HCT116 (cell line): Measurements from ENCODE around the gene PLAAT2.

Source experiments
- ELF1 ChIP-seq: IDR thresholded peaks from 2 replicates; pipeline ENCODE4 v1.6.1; 2012; ENCODE audit warnings: low read depth, borderline replicate concordance
- EZH2 ChIP-seq: fragments of 200-600 bp; sonication (generic); IDR thresholded peaks from 2 replicates; pipeline ENCODE4 v1.6.1; 2017; ENCODE audit warnings: antibody characterized with exemption, mixed run types
- EZH2phosphoT487 ChIP-seq: fragments of 200-600 bp; IDR thresholded peaks from 2 replicates; pipeline ENCODE4 v1.6.1; 2018; ENCODE audit warnings: antibody characterized with exemption, borderline replicate concordance
- POLR2A ChIP-seq: IDR thresholded peaks from 2 replicates; pipeline ENCODE4 v1.7.0; 2011; ENCODE audit warnings: borderline replicate concordance; ENCODE audit not compliant: insufficient read depth, insufficient read length; ENCODE audit errors: extremely low read depth
- POLR2AphosphoS5 ChIP-seq: IDR thresholded peaks from 2 replicates; pipeline ENCODE4 v1.6.1; 2011; ENCODE audit warnings: mild to moderate bottlenecking, low read depth, low read length, moderate library complexity
- RAD21 ChIP-seq: IDR thresholded peaks from 2 replicates; pipeline ENCODE4 v1.6.1; 2012; ENCODE audit warnings: low read depth, mild to moderate bottlenecking
- SP1 ChIP-seq: IDR thresholded peaks from 2 replicates; pipeline ENCODE4 v1.6.1; 2012; ENCODE audit warnings: low read depth
- ZFX ChIP-seq: fragments of 450-650 bp; IDR thresholded peaks from 2 replicates; pipeline ENCODE4 v1.6.1; 2017
- TF ChIP-seq, protein P1 (sequence below), 3 experiments: fragments of 200-600 bp in 1 of 3; sonication (generic) in 1 of 3; IDR thresholded peaks in 2 of 3; conservative IDR thresholded peaks in 1 of 3; 2 replicates each; pipeline ENCODE4 v1.5.1; 2012 to 2017; ENCODE audit warnings: low read depth in 2 of 3, low read length in 2 of 3, antibody characterized with exemption in 1 of 3, borderline replicate concordance in 1 of 3, control low read depth in 1 of 3, mild to moderate bottlenecking in 1 of 3, mixed read lengths in 1 of 3, mixed run types in 1 of 3, moderate library complexity in 1 of 3; ENCODE audit not compliant: insufficient read depth in 1 of 3
- TF ChIP-seq, protein P2 (sequence below): IDR thresholded peaks from 2 replicates; pipeline ENCODE4 v1.6.1; 2012; ENCODE audit warnings: low read depth
- TF ChIP-seq, protein P3 (sequence below): IDR thresholded peaks from 2 replicates; pipeline ENCODE4 v1.6.1; 2012

DNA sequence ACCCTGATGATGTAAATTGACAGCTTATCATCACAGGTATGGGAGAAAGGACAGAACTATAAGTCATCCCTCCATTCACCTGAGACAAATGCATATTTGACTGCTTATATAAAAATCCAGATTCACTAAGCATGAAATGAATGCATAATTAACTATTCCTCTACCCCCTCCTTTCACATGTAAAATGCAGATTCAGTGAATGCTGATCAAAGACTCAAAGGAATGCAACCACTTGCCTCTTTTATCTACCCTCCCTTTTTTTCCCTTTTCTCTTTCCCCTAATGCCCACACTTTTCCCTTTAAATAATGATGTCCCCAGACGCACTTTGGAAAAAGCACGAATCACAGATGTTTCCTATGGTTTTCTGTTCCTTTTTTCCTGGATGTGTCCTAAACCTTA, 31.1 kb downstream of the PLAAT2 start:
- no peak for TF ChIP-seq EZH2
- TF ChIP-seq SP1, result no peak
- no peak for TF ChIP-seq ELF1
- TF ChIP-seq, protein P1, sequence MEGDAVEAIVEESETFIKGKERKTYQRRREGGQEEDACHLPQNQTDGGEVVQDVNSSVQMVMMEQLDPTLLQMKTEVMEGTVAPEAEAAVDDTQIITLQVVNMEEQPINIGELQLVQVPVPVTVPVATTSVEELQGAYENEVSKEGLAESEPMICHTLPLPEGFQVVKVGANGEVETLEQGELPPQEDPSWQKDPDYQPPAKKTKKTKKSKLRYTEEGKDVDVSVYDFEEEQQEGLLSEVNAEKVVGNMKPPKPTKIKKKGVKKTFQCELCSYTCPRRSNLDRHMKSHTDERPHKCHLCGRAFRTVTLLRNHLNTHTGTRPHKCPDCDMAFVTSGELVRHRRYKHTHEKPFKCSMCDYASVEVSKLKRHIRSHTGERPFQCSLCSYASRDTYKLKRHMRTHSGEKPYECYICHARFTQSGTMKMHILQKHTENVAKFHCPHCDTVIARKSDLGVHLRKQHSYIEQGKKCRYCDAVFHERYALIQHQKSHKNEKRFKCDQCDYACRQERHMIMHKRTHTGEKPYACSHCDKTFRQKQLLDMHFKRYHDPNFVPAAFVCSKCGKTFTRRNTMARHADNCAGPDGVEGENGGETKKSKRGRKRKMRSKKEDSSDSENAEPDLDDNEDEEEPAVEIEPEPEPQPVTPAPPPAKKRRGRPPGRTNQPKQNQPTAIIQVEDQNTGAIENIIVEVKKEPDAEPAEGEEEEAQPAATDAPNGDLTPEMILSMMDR (IDR thresholded peaks at IDR 0.05 in 2 of 3, conservative IDR thresholded peaks at IDR 0.05 in 1 of 3; ENCODE audit: borderline replicate concordance in 1 of 3, insufficient read depth in 1 of 3, low read depth in 2 of 3, low read length in 2 of 3), result no peak
- TF ChIP-seq, protein P2, sequence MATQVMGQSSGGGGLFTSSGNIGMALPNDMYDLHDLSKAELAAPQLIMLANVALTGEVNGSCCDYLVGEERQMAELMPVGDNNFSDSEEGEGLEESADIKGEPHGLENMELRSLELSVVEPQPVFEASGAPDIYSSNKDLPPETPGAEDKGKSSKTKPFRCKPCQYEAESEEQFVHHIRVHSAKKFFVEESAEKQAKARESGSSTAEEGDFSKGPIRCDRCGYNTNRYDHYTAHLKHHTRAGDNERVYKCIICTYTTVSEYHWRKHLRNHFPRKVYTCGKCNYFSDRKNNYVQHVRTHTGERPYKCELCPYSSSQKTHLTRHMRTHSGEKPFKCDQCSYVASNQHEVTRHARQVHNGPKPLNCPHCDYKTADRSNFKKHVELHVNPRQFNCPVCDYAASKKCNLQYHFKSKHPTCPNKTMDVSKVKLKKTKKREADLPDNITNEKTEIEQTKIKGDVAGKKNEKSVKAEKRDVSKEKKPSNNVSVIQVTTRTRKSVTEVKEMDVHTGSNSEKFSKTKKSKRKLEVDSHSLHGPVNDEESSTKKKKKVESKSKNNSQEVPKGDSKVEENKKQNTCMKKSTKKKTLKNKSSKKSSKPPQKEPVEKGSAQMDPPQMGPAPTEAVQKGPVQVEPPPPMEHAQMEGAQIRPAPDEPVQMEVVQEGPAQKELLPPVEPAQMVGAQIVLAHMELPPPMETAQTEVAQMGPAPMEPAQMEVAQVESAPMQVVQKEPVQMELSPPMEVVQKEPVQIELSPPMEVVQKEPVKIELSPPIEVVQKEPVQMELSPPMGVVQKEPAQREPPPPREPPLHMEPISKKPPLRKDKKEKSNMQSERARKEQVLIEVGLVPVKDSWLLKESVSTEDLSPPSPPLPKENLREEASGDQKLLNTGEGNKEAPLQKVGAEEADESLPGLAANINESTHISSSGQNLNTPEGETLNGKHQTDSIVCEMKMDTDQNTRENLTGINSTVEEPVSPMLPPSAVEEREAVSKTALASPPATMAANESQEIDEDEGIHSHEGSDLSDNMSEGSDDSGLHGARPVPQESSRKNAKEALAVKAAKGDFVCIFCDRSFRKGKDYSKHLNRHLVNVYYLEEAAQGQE, result no peak
- no peak for TF ChIP-seq ZFX
- TF ChIP-seq RAD21, result no peak
- no peak for TF ChIP-seq POLR2AphosphoS5
- TF ChIP-seq POLR2A, result no peak
- TF ChIP-seq EZH2phosphoT487, result no peak
- TF ChIP-seq, protein P3, sequence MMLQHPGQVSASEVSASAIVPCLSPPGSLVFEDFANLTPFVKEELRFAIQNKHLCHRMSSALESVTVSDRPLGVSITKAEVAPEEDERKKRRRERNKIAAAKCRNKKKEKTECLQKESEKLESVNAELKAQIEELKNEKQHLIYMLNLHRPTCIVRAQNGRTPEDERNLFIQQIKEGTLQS, result no peak
